C4-2B (cell line): ENCODE results near the gene TUBG2.

Experiments
- H3K27ac ChIP-seq: fragments of 450-650 bp; 2 replicates; pipeline ENCODE4 v1.5.1; 2017
- ZFX ChIP-seq: fragments of 450-650 bp; IDR thresholded peaks from 2 replicates; pipeline ENCODE4 v1.6.1; 2017
- TF ChIP-seq, protein P1 (sequence below): fragments of 450-650 bp; conservative IDR thresholded peaks from 2 replicates; pipeline ENCODE4 v1.5.1; 2017; ENCODE audit warnings: mild to moderate bottlenecking

Gene TUBG2

DNA sequence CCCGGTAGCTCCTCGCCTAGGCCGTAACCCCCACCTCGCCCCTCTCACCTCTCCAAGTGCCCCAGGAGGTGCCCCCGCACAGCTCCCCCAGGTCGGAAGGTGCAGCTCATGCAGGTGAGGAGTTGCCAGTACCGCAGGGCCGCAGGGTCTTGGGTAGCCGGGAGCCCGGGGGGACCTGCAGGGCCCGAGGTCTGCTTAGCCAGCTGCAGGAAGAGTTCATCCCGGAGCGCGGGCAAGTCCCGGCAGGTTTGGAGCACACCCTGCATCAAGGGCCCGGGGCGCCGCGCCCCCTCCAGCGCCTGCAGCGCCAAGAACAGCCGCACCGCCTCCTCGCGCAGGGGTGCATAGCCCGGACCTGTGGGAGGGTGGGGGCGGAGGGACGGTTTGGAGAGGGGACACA is 13.0 kb downstream of the TUBG2 start:
- TF ChIP-seq, protein P1, sequence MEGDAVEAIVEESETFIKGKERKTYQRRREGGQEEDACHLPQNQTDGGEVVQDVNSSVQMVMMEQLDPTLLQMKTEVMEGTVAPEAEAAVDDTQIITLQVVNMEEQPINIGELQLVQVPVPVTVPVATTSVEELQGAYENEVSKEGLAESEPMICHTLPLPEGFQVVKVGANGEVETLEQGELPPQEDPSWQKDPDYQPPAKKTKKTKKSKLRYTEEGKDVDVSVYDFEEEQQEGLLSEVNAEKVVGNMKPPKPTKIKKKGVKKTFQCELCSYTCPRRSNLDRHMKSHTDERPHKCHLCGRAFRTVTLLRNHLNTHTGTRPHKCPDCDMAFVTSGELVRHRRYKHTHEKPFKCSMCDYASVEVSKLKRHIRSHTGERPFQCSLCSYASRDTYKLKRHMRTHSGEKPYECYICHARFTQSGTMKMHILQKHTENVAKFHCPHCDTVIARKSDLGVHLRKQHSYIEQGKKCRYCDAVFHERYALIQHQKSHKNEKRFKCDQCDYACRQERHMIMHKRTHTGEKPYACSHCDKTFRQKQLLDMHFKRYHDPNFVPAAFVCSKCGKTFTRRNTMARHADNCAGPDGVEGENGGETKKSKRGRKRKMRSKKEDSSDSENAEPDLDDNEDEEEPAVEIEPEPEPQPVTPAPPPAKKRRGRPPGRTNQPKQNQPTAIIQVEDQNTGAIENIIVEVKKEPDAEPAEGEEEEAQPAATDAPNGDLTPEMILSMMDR, result no peak
- no peak for TF ChIP-seq ZFX
- H3K27ac ChIP-seq, result no peak overlapping the region

DNA sequence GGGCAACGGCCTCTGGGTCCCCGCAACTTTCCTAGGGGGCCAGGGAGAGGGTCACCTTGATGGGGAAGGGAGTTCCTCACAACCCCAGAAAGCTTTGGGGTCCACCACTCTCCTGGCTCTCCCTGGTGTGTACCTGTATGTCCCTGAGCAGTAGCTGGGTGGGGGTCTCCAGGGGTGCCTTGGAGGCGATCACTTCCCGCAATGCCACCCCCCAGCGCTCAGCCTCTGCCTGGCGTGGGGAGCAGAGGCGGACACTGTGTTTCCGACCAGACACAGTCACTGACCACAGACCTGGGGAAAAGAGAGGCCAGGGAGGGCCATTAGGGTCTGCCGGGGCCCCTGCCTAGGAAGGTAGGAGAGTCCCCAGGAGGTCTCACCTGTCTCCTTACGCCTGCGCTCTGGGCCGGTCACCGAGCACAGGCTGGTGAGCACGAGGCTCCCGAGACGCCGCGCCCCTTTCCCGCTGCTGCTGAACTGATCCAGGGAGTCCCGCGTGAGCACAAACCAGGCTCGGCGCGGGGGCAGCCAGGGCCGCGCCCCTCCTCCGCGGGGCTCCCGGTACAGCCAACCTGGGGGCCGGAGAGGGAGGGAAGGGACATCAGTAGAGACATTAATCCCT is 14.3 kb downstream of the TUBG2 start:
- TF ChIP-seq ZFX, result no peak
- TF ChIP-seq, protein P1, result no peak
- H3K27ac ChIP-seq, result no peak overlapping the region

DNA sequence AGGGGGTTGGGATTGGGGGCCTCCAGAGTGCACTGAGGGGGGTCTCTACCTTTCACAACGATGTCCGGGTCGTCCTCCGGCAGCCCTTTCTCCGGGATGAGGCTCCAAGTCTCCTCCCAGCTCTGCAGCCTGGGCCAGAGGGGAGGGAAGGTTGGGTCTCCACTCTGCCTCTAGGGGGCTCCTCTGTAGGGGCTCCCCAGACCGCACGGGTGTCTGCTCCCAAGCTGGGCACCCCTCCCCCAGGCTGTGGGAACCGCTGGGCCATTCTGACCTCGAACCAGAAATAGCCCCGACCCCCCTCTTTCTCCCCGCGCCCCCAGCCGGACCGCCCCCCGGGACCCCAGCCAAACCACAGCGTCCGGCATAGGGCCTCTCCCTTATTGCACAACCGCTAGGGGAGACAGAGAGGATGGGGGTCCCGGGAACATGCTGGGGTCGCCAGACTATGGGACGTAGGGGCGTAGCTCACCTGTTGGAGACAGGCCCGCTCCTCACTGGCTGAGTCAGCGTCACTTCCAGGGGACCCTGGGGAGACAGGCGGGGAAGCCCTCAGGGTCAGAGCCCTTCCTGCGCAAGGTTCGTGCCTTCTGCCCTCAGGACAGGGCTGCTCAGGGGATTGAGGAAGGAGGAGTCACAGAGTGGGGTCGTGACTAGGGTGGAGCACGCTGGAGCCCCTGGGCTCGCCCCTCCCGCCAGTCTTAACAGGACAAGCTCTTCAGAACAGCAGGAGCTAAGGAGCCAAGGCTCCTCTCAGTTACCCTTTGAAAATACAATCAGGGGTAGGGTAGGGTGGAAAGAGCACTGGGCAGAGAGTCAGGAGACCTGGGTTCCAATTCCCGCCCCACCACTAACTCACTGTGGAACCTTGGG is 15.0 kb downstream of the TUBG2 start:
- peak overlapping the region; percentile 96 for H3K27ac ChIP-seq
- TF ChIP-seq ZFX, result no peak
- TF ChIP-seq, protein P1, result no peak; the same call in 1 of the 2 replicates

DNA sequence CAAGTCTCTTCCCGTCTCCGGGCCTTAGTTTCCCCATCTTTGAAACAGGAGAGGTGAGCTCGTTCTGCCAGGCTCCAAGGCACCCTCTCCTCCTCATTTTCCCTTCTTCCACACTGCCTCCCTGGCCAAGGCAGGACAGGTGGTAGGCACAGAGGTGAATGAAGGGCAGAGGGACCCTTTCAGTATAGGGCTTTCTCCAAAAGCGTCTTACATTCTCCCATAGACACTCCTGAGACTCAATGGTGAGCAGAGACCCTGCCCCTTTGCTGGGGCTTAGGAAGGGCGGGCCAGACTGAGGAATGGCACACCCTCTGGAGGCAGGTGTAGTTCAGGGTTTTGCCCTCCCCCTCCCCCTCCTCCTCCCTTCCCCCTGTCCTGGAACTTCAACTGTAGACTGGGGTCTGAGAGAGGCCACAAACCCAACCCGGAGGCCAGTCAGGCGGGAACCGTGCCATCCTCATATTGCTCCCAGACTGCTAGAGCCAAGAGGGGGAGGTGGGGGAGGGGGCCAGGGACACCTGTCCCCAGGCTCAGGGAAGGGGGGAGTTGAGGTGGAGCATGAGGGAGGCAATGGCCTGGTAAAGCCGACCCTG is 15.8 kb downstream of the TUBG2 start:
- TF ChIP-seq ZFX, result no peak
- TF ChIP-seq, protein P1, result no peak
- H3K27ac ChIP-seq, result peak overlapping the region; percentile 96

DNA sequence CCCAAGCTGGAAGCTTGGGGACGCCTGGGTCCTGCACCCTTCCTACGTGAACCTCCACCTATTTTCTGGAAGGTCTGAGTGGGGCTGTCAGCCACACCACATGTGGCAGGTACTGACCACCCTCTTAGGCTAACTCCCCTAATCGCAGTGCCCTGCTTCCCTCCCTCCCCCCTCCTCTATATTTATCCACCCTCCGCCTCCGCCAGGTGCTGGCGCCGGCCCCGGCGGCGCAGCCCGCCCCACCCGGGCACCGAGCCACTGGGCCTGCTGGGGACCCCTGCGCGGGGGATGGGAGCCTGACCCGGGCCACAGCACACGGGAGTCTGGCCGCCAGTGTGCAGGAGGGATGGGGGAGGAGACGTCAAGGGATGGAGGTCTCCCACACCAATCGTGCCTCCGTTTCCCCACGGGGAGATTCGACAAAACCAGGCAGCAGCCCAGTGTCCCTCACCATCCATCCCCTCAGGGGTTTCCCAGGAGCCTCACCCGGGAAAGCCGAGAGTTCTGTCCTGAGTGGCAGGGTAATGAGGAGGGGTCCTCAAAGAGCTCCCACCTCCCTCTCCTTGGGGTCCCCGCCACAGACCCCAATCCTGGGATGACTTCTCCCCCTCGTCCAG is 16.4 kb downstream of the TUBG2 start:
- TF ChIP-seq, protein P1, result no peak
- no peak for TF ChIP-seq ZFX
- H3K27ac ChIP-seq, result peak overlapping the region; percentile 96

DNA sequence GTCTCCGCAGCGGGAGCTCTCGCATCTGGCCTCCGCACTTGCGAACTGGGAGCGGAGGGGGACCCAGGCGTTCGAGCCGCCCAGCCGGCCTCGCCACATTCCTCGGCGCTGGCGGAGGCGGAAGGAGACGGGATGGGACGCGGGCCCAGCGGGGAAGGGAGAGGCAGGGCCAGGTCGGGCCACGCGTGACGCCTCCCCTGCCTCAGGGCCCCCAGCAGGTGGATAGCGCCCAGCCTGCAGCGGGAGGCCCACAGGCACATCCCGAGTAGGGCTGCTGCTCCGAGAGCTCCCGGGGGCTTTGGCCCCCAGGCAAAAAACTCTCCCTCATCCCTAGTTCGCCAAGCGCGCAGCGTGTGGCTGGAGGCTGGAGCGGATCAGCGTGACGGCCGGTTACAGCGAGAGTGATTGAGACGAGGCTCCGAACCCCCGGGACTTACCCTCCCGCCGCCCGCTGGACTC is 16.9 kb downstream of the TUBG2 start:
- H3K27ac ChIP-seq, result peak overlapping the region; percentile 96
- TF ChIP-seq, protein P1, result no peak
- peak; percentile 49; the same call in 1 of the 2 replicates for TF ChIP-seq ZFX
